Vagina (tissue), 2 donors: ENCODE data around the gene AMZ2. TPM values are rescaled to one million over a fixed set of nuclear protein-coding genes. Genes with fewer than 3 reads are reported as not detected.
A peak's percentile ranks its signal among the peaks of the same experiment; 100 is the strongest.
"Not testable (repeated sequence)": the region's sequence is repeated elsewhere in the genome, so short reads cannot be mapped to it uniquely, and the experiment has no call there.

ENCODE experiments used
- DNase-seq, 2 donors: peaks; one replicate each; pipeline ENCODE4 v3.0.0-alpha.2; 2017; ENCODE audit errors: extremely low spot score in 2 of 2
- H3K27ac ChIP-seq: fragments of 200-600 bp; sonication (generic); one replicate; pipeline ENCODE4 v1.5.1; 2019
- H3K27me3 ChIP-seq: fragments of 200-600 bp; sonication (generic); one replicate; pipeline ENCODE4 v1.5.1; 2019
- H3K36me3 ChIP-seq, 2 donors: fragments of 200-600 bp; sonication (generic); one replicate each; pipeline ENCODE4 v1.5.1; 2017 to 2019
- H3K4me1 ChIP-seq: fragments of 200-600 bp; sonication (generic); one replicate; pipeline ENCODE4 v1.5.1; 2019
- H3K4me3 ChIP-seq, 2 donors: fragments of 200-600 bp; sonication (generic); 1 replicate in 1 of 2; 2 replicates in 1 of 2; pipeline ENCODE4 v1.5.1; 2016 to 2019
- H3K9me3 ChIP-seq: fragments of 200-600 bp; sonication (generic); one replicate; pipeline ENCODE4 v1.5.1; 2019
- CTCF ChIP-seq, 3 experiments: fragments of 450-650 bp in 2 of 3; fragments of 200-600 bp in 1 of 3; sonication (generic) in 1 of 3; IDR thresholded peaks; one replicate each; pipeline ENCODE4 v1.5.1; 2017 to 2019; ENCODE audit warnings: antibody characterized with exemption in 3 of 3, mild to moderate bottlenecking in 2 of 3, moderate library complexity in 2 of 3
- POLR2A ChIP-seq, 2 donors: fragments of 450-650 bp; IDR thresholded peaks; one replicate each; pipeline ENCODE4 v1.6.1; 2017; ENCODE audit warnings: antibody characterized with exemption in 2 of 2, mild to moderate bottlenecking in 2 of 2, moderate library complexity in 2 of 2
- POLR2AphosphoS5 ChIP-seq, 2 donors: sonication (generic); formaldehyde crosslinking; IDR thresholded peaks; one replicate each; pipeline ENCODE4 v1.9.0; 2017; ENCODE audit warnings: antibody characterized with exemption in 2 of 2, mild to moderate bottlenecking in 2 of 2, low read depth in 1 of 2; ENCODE audit not compliant: insufficient read depth in 1 of 2
- intact Hi-C: fragments of 100-400 bp; cut with DNase I; formaldehyde crosslinking; loops from one replicate; pipeline ENCODE4 v1.15.1; 2023
- total RNA-seq: library from RNA; depleted of rRNA; stranded (reverse); fragments of >200 nt; gene quantifications from one replicate; pipeline ENCODE4 v1.2.3, GENCODE V29; 2016

The AMZ2 gene
- total RNA-seq, 1 donor from 2014 or later, result 39.8 TPM

GRCh38 chr17:68232741-68233140 lies 15.1 kb upstream of the AMZ2 start:
- H3K9me3 ChIP-seq, H3K36me3 ChIP-seq, DNase-seq, H3K27me3 ChIP-seq, H3K27ac ChIP-seq, intact Hi-C loops, H3K4me3 ChIP-seq, H3K4me1 ChIP-seq: not testable (repeated sequence)
- peak in 1 of 2 donors; percentile 52 for TF ChIP-seq POLR2AphosphoS5 (IDR thresholded peaks at IDR 0.05; ENCODE audit: insufficient read depth in 1 of 2, low read depth in 1 of 2)

GRCh38 chr17:68234726-68235335 lies 13.0 kb upstream of the AMZ2 start:
- peak in 1 of 2 donors; percentile 67 for TF ChIP-seq POLR2AphosphoS5 (IDR thresholded peaks at IDR 0.05; ENCODE audit: insufficient read depth in 1 of 2, low read depth in 1 of 2)
- not testable (repeated sequence) for DNase-seq

GRCh38 chr17:68235336-68235791 lies 12.5 kb upstream of the AMZ2 start:
- H3K4me3 ChIP-seq, intact Hi-C loops, DNase-seq: not testable (repeated sequence)

More at GRCh38 chr17:68234726-68235335, 13.0 kb upstream of the AMZ2 start:
- peak overlapping the region; percentile 59 for H3K27ac ChIP-seq
- H3K4me1 ChIP-seq, H3K36me3 ChIP-seq, H3K27me3 ChIP-seq, H3K4me3 ChIP-seq, H3K9me3 ChIP-seq, intact Hi-C loops: not testable (repeated sequence)

GRCh38 chr17:68237369-68238163 lies 10.3 kb upstream of the AMZ2 start:
- H3K4me3 ChIP-seq, intact Hi-C loops, H3K4me1 ChIP-seq, H3K36me3 ChIP-seq, DNase-seq, H3K27me3 ChIP-seq, H3K9me3 ChIP-seq: not testable (repeated sequence)
- H3K27ac ChIP-seq, result peak overlapping the region; percentile 40

More at GRCh38 chr17:68235336-68235791, 12.5 kb upstream of the AMZ2 start:
- H3K27me3 ChIP-seq, H3K9me3 ChIP-seq, H3K36me3 ChIP-seq, H3K4me1 ChIP-seq: not testable (repeated sequence)
- H3K27ac ChIP-seq, result peak overlapping the region; percentile 59

- Histone ChIP-seq H3K27me3 (no peaks in the 10 kb centered on the region), H3K27ac (peak overlapping the region; percentile 40), H3K9me3 (no peaks in the 10 kb centered on the region), H3K4me3 (no peak overlapping the region), H3K36me3 (no peaks in the 10 kb centered on the region), H3K4me1 (peaks cover 7% of the 10 kb centered on the region)
- TF ChIP-seq POLR2AphosphoS5 (IDR thresholded peaks at IDR 0.05; ENCODE audit: insufficient read depth in 1 of 2, low read depth in 1 of 2) (no peak), POLR2A (IDR thresholded peaks at IDR 0.05) (no peak), CTCF (IDR thresholded peaks at IDR 0.05) (no peak)
- no peak for DNase-seq
- intact Hi-C loops, result no loop called here
Observed at GRCh38 chr17:68238164-68238870, 9.5 kb upstream of the AMZ2 start.

GRCh38 chr17:68238871-68239253 lies 9.0 kb upstream of the AMZ2 start:
- DNase-seq, result no peak
- intact Hi-C loops, result no loop called here
- H3K4me3 ChIP-seq, result no peak overlapping the region
- peaks cover 7% of the 10 kb centered on the region for H3K4me1 ChIP-seq
- H3K9me3 ChIP-seq, result no peaks in the 10 kb centered on the region
- H3K27ac ChIP-seq, result no peak overlapping the region
- no peak for TF ChIP-seq POLR2AphosphoS5 (IDR thresholded peaks at IDR 0.05; ENCODE audit: insufficient read depth in 1 of 2, low read depth in 1 of 2)
- no peak for TF ChIP-seq POLR2A (IDR thresholded peaks at IDR 0.05)
- no peak for TF ChIP-seq CTCF (IDR thresholded peaks at IDR 0.05)
- no peaks in the 10 kb centered on the region for H3K27me3 ChIP-seq
- H3K36me3 ChIP-seq, result no peaks in the 10 kb centered on the region
